GM15510 (cell line): Measurements from ENCODE around the gene PDE4D.

Experiments
- POLR2A ChIP-seq: IDR thresholded peaks from 3 replicates; pipeline ENCODE4 v1.6.1; 2011; ENCODE audit warnings: borderline replicate concordance; ENCODE audit not compliant: insufficient read length; ENCODE audit errors: extremely low read depth

The PDE4D gene

GRCh38 chr5:59756373-59757035, 137.0 kb downstream of the PDE4D start:
- TF ChIP-seq POLR2A: no peak

GRCh38 chr5:59755476-59755875, 138.1 kb downstream of the PDE4D start:
- no peak for TF ChIP-seq POLR2A

DNA sequence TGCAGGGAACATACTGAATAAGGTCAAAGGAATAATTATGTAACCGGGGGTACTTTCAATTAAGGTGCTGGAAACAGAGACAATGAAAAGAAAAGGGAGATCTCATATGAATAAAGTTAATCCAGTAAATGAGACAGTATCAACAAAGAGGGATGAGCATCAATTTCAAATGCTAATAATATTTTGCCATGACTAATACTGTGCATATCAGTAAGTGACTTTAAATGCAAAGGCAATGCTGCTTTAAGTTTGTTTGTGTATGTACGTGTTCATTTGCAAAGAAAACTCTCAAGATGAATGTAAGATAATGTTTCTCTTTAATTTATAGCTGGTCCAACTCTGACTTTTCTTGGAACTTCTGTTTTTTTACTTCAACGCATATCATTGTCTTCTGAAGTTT, 139.9 kb downstream of the PDE4D start:
- no peak for TF ChIP-seq POLR2A

- TF ChIP-seq POLR2A: no peak
Measured at GRCh38 chr5:59749782-59750520, 143.6 kb downstream of the PDE4D start.

DNA sequence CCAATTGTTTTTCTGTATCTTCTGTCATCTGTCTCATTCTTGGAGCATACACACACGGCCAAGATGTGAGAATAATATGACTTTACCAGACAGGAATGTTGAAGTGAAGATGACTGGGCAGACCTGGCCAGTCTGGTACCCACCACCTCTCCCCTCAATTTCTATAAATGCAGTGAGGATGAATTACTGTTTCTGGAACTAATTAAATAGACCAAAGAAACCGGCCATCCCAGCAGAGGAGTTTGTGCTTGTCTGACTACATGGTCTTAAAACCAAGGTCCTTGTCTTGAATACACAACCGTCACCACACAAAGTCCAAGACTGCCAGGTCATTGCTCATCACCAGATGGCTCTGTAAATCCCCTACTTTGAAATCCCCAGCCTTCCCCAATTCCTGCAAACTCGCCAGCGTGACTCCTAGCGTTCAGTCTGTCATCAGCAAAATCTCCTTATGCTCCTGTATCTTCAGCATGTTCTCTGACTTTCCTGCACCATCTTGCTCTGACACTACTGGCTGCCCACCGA, 147.2 kb downstream of the PDE4D start:
- TF ChIP-seq POLR2A: no peak

DNA sequence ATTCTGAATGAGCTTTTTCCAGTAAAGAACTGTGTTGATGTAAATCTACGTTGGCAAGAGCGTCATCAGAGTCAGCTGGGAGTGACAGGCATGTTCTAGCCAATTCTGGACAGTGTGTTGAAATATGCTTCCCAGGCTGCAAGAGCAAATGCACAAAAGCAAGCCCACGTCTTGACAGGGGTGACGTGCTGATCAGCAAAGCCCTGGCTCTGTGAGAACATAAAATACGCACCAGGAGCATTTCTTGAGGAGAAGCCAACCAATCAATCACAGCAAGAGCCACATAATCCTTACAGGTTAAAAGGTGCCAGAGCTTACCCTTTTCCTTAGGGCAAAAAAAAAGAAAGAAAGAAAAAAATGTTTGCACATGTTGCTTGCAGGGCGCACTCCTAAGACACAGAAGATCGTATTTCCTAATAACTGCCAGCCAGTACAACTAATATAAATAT, 148.1 kb downstream of the PDE4D start:
- no peak for TF ChIP-seq POLR2A

DNA sequence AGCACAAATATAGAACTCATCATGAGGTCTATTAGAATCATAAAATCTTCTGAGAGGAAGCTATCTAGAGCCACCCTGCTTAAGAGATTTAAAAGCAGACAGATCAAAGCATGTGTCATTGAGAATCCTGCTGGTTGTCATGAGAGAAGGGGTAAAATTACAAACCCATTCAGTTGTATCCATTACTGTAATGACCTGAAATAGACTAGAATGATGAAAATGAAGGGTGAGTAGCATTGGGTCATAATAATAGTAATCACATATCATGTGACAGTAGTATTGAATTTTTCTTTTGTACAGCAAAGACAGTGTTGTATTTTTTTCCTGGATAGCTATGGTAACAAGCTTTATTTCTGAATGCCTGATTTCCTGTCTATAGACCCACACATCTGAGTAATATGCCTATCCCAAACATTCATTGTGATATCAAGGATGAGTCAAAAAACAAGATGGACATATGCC, 149.0 kb downstream of the PDE4D start:
- no peak for TF ChIP-seq POLR2A

DNA sequence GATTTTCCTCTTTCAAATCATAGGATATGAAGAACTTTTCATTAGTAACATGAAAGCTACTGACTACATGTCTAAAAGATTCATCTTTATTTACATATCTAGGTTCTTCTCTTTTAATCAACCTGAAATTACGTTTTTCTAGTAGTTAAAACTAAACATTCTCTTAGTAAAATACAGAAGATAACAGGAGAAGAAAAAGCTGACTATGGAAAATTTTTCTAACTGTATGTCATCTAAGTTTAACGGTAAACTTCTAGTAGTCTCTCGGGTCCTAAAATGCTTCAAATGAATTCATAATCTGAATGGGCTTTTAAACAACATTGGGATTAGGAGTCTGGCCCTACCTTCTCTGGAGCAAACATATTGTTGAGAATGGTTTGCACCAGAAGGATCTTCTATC, 151.9 kb downstream of the PDE4D start:
- TF ChIP-seq POLR2A: no peak

DNA sequence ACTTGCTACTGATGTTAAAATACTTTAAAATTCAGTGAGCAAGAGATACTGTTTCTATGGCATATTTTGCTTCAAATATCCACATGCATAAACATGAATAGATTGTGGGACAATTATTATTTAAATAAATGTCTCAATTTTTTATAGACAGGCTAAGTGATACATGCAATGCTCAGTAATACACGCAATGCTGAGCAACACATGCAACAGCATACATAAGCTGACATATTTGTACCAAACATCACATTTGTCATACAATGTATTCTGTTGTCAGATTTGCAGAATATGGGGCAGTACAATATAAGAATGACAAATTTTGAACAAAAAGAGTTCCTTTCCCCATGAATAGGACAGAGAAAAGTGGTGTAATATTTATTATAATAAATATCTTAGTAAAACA, 155.5 kb downstream of the PDE4D start:
- no peak for TF ChIP-seq POLR2A

GRCh38 chr5:59732806-59733205, 160.7 kb downstream of the PDE4D start:
- TF ChIP-seq POLR2A: no peak

DNA sequence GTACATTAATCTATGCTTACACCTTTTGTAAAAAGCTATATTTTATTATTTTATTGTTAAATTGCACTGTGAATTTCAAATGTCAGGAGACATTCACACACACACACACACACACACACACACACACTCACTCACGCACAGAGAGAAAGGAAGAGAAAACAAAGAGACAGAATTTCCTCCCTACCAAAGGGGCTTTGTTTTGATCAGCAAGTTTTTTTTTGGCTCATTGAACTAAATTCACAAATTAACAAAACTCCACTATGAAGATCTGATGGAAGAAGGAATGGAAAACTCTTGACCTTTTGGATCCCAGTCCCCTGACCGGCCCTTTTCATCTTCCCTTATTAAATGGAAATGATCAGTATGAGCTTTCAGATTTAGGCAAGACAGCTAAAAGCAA, 161.2 kb downstream of the PDE4D start:
- no peak for TF ChIP-seq POLR2A

DNA sequence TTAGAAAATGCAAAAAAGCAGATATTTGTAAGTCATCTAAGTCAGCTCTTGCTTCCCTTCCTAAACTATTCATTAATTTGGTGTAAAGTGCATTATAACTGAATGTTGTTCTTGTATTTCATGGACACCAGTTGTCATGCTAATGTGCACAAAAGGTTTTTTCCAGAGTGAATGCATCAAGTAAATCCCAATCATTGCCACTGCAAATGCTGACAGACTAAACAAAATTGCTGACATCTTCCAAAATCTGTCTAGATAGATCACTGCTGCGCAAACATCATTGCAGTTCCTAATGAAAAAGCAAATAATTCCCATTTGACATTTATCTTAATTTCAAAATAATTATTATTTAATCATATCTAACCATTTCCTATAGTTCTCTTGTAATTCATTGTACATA, 161.7 kb downstream of the PDE4D start:
- TF ChIP-seq POLR2A: no peak

DNA sequence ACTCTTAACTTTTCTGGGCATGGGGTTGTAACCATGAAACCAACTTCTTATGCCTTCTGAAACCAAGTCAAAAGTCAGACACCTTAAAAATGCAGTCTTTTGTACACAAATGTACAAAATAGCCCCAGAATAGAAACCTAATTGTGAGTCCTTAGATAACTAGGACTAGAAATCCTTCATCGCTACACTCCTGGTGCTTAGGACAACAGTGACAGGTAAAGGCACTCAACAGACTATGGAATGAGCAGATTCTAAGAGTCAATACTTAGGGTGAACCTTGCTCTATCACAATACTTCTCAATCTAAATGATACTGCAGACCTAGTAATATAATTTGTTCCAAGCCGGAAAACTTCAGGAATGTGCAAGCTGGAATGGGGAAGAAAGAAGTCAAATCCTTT, 163.7 kb downstream of the PDE4D start:
- no peak for TF ChIP-seq POLR2A

DNA sequence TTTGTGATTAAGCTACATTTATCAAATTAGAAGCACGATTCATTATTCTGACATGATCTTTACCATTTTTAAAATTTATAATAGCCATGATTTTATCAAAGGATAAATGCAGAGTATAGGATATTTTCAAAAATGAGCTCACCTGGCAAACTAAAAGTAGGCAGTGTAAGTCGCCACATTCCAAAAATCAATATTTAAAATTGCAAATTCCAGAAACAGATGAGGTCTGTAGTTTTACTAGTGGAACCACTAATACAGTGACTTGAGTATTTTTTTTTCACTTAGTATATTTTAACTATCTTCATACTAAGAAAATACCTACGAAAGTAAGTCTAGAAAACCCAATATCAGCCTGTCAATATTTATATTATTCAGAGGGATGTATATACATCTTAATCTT, 164.2 kb downstream of the PDE4D start:
- no peak for TF ChIP-seq POLR2A

DNA sequence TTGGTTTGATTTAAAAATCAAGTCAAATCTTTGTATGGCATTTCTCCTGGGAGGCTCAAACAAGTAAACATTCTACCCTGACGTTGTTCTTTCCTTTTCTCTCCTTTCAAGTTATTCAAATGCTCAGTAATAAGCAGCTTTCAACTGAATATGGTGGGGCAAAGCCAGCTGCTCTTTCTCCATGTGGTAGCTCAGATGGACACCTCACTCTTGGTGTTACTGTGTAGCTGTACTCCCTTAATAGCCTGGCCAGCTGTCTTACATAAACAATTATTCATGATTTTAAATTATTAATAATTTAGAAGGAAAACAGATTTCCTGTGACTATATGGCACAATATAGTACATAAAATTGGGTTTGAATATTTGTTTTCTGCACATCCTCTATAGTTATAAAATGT, 165.2 kb downstream of the PDE4D start:
- TF ChIP-seq POLR2A: no peak

DNA sequence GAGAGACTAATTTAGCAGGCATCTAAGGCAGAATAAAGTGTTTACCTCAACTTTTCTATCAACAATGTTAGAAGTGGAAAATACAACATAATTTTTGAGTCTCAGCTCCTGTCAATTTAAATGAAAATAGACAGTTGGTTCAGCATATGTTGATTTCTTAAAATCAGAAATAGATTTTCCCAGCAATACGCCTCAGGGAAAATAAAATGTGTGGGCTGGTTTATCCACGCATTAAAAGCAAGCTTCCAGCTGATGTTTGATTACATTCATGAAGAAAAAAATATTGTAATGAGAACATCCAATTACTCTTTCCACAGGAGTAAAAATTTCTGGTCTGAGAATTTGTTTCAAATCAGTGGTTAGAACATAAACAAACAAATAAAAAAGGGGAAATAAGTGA, 166.3 kb downstream of the PDE4D start:
- TF ChIP-seq POLR2A: no peak
